ENCODE measurements around the gene TBC1D30. TPM values are rescaled to one million over a fixed set of nuclear protein-coding genes. Genes with fewer than 3 reads are reported as not detected.
A peak's percentile ranks its signal among the peaks of the same experiment; 100 is the strongest.
"Not testable (repeated sequence)": the region's sequence is repeated elsewhere in the genome, so short reads cannot be mapped to it uniquely, and the experiment has no call there.

The TBC1D30 gene, protein sequence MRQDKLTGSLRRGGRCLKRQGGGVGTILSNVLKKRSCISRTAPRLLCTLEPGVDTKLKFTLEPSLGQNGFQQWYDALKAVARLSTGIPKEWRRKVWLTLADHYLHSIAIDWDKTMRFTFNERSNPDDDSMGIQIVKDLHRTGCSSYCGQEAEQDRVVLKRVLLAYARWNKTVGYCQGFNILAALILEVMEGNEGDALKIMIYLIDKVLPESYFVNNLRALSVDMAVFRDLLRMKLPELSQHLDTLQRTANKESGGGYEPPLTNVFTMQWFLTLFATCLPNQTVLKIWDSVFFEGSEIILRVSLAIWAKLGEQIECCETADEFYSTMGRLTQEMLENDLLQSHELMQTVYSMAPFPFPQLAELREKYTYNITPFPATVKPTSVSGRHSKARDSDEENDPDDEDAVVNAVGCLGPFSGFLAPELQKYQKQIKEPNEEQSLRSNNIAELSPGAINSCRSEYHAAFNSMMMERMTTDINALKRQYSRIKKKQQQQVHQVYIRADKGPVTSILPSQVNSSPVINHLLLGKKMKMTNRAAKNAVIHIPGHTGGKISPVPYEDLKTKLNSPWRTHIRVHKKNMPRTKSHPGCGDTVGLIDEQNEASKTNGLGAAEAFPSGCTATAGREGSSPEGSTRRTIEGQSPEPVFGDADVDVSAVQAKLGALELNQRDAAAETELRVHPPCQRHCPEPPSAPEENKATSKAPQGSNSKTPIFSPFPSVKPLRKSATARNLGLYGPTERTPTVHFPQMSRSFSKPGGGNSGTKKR
- 1 to 10 TPM in 3 of 4 donors, under 1 TPM in 1; 0.35 to 6.7 (median 2.5) TPM for total RNA-seq

DNA sequence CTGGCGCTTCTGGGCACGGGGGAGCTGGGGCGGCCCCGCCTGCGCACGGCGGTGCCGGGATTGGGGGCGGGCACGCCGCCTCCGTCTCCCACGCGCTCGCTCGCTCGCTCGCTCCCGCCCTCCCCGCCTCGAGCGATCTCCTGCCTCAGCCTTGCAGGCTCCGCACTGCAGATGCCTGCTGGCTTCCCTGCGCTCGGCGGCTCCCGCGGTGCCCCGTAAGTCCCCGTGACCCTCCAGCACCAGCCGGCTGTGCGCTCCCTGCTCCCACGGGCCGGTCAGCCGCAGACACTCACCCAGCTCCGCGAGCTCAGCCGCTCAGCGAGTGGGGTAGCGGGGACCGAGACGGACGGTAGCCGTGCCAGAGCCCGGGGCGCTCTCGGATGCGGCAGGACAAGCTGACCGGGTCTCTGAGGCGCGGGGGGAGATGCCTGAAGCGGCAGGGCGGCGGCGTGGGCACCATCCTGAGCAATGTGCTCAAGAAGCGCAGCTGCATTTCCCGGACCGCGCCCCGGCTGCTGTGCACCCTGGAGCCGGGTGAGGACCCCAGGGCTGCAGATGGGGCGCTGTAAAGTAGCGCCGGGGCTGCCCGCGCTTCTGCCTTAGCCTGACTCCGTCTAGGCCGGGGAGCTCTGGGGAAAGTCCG lies at the start of gene TBC1D30:
Gene TBC1D30 (plus strand): TSS at position 148 of the 643 bp plus-strand sequence. CDS start 233 bp downstream, at position 381.
- H3K4me1 ChIP-seq: peaks cover 0 to 30% (median 18%) of the 10 kb centered on the region in 3 donors
- TF ChIP-seq EP300 (IDR thresholded peaks at IDR 0.05) (no peak), POLR2A (IDR thresholded peaks at IDR 0.05) (no peak), POLR2AphosphoS5 (IDR thresholded peaks at IDR 0.05) (no peak)
- TF ChIP-seq, protein P1, sequence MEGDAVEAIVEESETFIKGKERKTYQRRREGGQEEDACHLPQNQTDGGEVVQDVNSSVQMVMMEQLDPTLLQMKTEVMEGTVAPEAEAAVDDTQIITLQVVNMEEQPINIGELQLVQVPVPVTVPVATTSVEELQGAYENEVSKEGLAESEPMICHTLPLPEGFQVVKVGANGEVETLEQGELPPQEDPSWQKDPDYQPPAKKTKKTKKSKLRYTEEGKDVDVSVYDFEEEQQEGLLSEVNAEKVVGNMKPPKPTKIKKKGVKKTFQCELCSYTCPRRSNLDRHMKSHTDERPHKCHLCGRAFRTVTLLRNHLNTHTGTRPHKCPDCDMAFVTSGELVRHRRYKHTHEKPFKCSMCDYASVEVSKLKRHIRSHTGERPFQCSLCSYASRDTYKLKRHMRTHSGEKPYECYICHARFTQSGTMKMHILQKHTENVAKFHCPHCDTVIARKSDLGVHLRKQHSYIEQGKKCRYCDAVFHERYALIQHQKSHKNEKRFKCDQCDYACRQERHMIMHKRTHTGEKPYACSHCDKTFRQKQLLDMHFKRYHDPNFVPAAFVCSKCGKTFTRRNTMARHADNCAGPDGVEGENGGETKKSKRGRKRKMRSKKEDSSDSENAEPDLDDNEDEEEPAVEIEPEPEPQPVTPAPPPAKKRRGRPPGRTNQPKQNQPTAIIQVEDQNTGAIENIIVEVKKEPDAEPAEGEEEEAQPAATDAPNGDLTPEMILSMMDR (IDR thresholded peaks at IDR 0.05): no peak
- H3K9me3 ChIP-seq: peaks cover 0 to 10% (median 0%) of the 10 kb centered on the region in 3 donors
- WGBS, 2 donors (ENCODE audit: low coverage in 1 of 2): no CpG with 5 or more reads among the region's 69 CpGs
- no peaks in the 10 kb centered on the region for H3K36me3 ChIP-seq
- ATAC-seq: peak; percentile 50
- H3K27ac ChIP-seq: no peak within 1 kb of the TSS
- H3K27me3 ChIP-seq: peaks cover 72% of the 10 kb centered on the region
- peak within 1 kb of the TSS; percentile 29 to 55 for H3K4me3 ChIP-seq

DNA sequence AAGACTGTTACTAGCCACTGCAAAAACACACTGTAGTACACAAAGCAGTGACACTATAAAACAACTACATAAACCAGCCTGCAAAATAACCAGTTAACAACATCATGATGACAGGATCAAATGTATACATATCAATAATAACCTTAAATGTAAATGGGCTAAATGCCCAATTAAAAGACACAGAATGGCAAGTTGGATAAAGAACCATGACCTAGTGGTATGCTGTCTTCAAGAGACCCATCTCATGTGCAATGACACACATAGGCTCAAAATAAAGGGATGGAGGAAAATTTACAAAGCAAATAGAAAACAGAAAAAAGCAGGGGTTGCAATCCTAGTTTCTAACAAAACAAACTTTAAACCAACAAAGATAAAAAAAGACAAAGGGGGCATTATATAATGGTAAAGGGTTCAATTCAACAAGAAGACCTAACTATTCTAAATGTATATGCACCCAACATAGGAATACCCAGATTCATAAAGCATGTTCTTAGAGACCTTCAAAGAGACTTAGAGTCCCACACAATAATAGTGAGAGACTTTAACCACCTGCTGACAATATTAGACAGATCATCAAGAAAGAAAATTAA lies 49.2 kb upstream of the TBC1D30 start:
- H3K4me3 ChIP-seq, H3K27ac ChIP-seq, H3K36me3 ChIP-seq, ATAC-seq, H3K4me1 ChIP-seq: not testable (repeated sequence)
- Histone ChIP-seq H3K9me3 (peaks cover 0 to 29% (median 0%) of the 10 kb centered on the region in 3 donors), H3K27me3 (peaks cover 13% of the 10 kb centered on the region)

DNA sequence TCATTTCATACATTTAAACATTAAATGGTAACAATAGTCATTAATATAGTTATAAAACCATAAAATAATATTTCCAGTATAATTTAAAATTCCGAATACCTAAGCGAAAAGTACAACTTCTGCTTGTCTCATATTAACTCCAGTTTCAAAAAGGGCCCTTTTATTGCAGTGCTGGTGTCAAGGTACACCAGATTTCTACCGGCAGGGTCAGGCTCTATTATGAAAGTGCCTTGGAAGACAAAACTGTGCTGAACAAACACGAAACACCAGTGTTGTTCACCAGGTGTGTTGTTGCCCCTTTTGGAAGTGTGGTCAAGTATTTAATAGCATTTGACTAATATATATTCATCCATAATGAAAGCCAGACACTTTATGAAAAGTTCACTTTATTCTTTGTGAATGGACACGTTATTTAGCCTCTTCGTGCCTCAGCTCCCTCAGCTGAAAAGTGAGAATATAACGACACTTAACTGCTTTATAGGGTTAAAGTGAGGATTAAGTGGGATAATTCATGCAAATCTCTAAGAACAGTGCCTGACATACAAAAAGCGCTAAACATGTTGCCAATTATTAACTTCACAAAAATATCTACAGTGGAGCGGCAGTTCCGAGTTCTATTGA lies 45.0 kb upstream of the TBC1D30 start:
- TF ChIP-seq, protein P1 (IDR thresholded peaks at IDR 0.05): no peak
- TF ChIP-seq EP300 (IDR thresholded peaks at IDR 0.05): no peak
- TF ChIP-seq POLR2A (IDR thresholded peaks at IDR 0.05): no peak
- no peak for TF ChIP-seq POLR2AphosphoS5 (IDR thresholded peaks at IDR 0.05)
- no peaks in the 10 kb centered on the region for H3K36me3 ChIP-seq

DNA sequence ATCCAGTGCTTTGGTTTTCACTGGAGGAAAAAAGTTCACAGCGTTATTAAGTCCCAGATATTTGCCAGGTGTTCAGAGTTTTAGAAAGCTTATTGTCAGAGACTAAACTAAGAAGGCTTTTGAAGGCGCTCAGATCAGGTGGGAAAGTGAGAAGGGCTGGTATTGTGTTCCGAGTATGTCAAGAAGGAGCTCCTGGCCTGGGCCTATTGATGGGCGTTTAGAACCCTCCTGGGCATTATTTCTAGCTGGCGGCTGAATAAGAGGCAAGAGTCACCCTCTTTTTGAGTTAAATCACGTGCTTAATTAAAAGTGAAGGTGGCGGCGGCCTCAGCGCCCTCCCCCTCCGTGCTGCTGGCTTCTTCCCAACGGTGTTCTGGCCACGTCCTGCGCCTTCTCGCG lies 44.3 kb upstream of the TBC1D30 start:
- ATAC-seq: no peak
- TF ChIP-seq, protein P1 (IDR thresholded peaks at IDR 0.05): no peak
- no peak for TF ChIP-seq POLR2A (IDR thresholded peaks at IDR 0.05)
- TF ChIP-seq POLR2AphosphoS5 (IDR thresholded peaks at IDR 0.05): no peak
- TF ChIP-seq EP300 (IDR thresholded peaks at IDR 0.05): no peak
- WGBS, 2 donors (ENCODE audit: low coverage in 1 of 2): 15 to 22% methylated on average over 6 of the region's 15 CpGs
- Histone ChIP-seq H3K27ac (peak overlapping the region in 3 of 4 donors; percentile 3 to 73 (median 54)), H3K36me3 (no peaks in the 10 kb centered on the region), H3K4me3 (peak overlapping the region; percentile 32 to 67), H3K4me1 (peaks cover 0 to 26% (median 3%) of the 10 kb centered on the region in 3 donors), H3K27me3 (peaks cover 49% of the 10 kb centered on the region), H3K9me3 (peaks cover 0 to 17% (median 0%) of the 10 kb centered on the region in 3 donors)

More for the DNA sequence above, 45.0 kb upstream of the TBC1D30 start:
- peaks cover 0 to 26% (median 3%) of the 10 kb centered on the region in 3 donors for H3K4me1 ChIP-seq
- peaks cover 0 to 23% (median 0%) of the 10 kb centered on the region in 3 donors for H3K9me3 ChIP-seq
- 73 to 80% methylated on average over 10 of the region's 10 CpGs for WGBS, 2 donors (ENCODE audit: low coverage in 1 of 2)
- no peak overlapping the region for H3K4me3 ChIP-seq
- H3K27ac ChIP-seq: no peak overlapping the region
- peaks cover 43% of the 10 kb centered on the region for H3K27me3 ChIP-seq
- ATAC-seq: no peak

Measured in gastroesophageal sphincter (tissue), 4 donors.